GM19438 (cell line): Measurements from ENCODE around the gene GPR157.

Experiments
- ATAC-seq: cut with Tn5 transposase; IDR thresholded peaks from one replicate; pipeline ENCODE4 v1.9.1; 2021; ENCODE audit warnings: low read depth; ENCODE audit not compliant: unreplicated experiment

GPR157 gene

DNA sequence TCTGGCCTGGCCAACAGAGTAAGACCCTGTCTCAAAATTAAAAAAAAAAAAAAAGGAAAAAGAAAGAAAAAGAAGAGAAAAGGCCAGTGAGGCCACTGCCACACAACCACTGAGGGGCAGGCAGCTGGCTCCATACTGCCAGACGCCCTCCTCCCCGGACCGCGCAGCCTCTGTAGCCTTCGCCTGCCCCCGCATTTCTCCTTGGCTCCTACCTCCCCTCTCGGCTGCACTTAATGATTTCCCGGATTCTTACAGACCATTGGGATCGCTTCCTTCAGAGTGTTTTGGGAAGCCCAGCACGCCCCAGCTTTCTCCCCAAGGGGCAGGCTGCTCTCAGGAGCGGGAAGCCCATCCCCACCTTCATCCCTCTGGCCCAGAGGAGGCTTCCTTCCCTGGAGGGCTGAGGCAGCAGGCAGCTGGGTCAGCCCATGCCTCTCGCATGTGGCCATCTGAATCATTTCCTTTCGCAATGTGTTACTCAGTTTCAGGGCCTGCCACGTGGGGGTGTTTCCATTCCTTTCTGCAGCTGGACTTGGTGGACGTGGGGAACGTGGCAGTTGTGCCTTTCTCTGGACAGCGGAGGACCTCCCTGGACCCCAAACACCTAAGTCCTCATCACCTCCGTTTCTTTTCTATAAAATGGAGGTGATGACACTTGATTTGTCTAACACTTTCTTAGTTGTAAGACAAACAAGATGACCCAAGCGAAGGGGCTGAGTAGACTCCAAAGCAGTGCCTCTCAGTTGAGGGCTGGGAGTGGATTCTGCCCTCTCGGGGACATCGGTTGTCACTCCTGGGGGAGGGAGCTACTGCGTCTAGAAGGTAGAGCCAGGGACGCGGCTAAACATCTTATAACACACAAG, 61.7 kb downstream of the GPR157 start:
- ATAC-seq = no peak

DNA sequence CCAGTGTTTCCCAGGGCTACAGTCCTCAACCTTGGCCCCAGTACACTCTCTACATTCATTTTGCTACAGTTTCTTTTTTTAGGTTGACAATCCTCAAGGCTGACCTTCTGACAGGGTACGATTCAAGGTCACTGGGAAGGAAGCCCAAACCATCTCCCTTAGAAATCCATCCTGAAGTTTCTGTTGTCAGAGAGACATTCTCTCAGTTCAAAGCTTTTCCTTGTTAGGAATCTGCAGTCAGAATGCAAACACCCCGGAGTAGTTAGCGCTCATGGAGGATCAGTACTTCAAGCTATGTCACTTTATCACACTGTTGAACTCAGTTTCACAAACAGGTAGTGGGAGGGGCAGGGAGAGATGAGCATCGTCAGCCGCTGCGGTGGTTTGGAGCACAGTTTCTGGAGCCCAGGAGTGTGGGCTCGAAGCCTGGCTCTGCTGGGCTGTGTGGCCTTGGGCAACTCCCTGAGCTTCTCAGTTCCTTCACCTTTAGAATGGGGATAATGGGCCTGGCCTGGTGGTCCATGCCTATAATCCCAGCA, 63.6 kb downstream of the GPR157 start:
- no peak for ATAC-seq

DNA sequence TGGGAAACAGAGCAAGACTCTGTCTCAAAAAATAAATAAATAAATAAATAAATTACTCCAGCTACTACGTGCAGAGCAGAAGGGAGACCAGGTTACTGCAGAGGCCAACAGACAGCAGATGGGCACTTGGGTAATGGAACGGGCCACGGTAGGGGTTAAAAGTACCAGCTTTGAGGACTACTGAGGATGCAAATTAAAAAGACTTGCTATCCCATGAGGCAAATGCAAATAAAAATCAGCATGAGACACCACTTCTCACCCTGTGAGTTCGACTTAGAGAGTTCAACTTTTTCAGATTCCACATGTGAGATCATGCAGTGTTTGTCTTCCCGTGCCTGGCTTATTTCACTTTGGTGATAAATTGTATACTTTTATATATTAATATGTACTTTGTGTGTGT, 66.1 kb downstream of the GPR157 start:
- ATAC-seq = no peak

DNA sequence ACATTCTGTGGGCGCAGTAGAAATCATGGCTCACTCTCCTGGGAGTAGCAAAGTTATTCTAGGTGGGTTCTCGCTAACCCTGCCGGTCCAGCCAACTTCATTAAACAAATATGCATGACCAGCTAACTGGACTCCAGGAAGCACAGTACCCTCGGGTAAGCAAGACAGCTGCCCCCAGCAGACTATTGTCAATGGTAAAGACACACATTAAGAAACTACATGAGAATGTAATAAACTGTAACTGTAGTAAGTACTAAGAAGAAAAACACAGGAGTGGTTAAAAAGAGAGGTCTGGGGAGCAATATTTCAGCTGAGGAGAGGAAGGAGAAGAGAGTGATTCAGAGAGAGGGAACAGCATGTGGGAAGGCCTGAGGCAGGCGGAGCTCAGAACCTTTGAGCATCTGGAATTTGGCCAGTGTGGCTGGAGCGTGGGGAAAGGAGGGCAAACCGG, 66.9 kb downstream of the GPR157 start:
- ATAC-seq = no peak

DNA sequence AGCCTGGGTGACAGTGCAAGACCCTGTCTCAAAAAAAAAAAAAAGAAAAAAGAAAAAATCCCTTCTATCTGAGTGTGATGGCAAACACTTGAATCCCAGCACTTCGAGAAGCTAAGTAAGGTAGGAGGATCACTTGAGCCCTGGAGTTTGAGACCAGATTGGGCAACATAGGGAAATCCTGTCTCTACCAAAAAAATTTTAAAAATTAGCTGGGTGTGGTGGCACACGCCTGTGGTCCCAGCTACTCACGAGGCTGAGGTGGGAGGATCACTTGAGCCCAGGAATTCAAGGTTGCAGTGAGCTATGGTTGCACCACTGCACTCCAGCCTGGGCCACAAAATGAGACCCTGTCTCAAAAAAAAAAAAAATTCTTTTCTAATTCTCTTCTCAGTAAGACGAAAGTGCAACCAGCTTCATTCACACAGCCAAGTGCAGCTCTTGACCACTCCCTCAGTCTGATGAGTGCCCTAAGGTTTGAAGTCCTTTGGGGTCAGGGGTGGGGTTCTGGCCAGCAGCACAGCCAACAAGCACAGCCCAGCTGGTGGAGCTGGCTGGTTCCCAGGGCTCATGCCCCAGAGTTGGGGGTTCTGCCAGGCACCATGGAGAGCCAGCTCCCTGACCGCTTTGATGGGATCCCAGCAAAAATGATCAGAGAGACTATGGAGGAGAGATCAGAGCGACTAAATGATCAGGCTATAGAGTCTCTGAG, 67.5 kb downstream of the GPR157 start:
- no peak for ATAC-seq

DNA sequence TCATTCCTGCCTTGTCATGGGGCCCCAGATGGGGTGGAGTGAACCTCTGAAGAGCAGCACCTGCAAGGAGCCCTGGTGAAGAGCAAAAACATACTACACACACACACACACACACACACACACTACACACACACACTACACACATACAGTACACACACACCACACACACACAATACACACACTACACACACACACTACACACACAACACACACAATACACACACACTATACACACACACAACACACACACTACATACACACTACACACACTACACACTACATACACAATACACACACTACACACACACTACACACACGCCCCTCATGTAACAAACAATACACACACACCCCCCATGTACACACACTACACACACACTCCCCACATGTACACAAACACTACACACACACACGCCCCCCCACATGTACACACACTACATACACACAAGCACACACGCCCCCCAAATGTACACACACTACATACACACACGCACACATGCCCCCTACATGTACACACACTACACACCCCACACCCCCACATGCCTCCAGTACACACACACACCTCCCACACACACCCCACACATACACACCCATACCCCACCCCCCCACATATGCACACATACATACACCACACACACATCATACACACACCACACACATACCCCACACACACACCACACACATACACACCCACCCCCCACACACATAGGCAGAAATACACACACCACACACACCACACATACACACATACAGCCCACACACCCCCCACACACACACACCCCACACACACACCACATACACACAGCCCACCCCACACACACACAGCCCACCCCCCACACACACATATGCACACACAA, 68.8 kb downstream of the GPR157 start:
- ATAC-seq = no peak

DNA sequence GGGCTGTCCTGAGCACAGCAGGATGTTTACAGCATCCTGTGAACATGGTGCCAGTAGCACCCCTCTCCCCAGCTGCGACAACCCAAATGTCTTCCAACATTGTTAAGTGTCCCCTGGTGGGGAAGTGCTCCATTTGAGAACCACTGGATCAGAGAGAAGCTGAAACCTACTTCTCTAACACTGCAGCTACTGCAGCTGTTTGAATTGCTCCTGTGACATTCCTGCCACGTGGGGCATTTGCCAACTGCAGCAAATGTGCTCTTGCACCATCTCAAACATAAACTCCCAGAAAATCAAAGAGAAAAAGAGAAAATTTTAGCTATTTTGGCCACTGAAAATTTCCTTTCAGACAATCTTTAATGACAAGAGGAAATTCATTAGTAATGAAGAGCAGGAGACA, 70.4 kb downstream of the GPR157 start:
- no peak for ATAC-seq

DNA sequence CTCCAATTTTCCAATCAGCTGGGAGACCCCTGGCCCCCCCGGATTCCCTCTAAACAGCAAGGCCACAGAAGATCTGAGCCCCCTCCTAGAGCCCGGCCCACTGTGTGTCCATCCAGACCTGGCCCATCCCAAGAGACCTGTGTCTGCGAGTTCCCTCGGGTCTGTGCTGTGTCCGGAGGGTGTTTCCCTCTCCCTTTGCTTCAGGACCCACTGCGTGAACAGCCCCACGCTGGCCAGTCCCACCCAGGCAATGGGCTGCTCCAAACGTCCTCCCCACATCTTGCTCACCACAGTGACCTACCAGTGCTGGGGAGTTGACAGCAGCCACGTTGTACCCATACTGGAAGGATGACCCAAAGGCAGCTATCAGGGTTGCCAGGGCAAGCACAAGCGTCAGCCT, 71.1 kb downstream of the GPR157 start:
- no peak for ATAC-seq

DNA sequence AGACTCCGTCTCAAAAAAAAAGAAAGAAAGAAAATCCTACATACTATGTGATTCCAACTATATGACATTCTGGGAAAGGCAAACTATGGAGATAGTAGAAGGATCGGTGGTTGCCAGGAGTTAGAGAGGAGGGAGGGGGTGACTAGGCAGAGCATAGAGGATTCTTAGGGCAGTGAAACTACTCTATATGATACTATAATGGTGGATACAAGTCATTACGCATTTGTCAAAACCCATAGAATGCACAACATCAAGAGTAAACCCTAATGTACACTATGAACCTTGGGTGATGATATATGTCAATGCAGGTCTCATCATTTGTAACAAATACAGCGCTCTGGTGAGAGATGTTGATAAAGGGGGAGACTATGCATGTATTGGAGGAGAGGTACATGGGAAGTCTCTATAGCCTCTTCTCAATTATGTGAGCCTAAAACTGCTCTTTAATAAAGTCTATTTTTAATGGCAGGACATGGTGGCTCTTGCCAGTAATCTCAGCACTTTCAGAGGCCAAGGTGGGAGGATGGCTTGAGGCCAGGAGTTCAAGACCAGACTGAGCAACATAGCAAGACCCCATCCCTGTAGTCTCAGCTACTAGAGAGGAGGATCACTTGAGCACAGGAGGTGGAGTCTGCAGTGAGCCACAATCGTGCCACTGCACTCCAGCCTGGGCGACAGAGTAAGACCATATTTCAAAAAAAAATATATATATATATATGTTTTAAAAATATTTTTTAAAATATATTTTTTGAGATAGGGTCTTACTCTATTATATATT, 76.4 kb downstream of the GPR157 start:
- ATAC-seq = no peak

DNA sequence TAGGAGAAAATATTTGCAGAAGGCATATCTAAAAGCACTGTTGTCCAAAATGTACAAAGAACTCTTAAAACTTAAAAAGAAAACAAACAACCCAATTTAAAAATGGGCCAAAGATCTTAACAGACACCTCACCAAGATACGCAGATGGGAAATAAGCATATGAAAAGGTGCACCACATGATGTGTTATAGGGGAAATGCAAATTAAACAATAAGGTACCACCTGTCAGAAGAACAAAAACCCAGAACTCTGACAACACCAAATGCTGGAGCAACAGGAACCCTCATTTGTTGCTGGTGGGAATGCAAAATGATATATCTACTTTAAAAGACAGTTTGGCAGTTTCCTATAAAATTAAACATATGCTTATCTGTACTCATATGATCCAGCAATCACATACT, 77.5 kb downstream of the GPR157 start:
- no peak for ATAC-seq

DNA sequence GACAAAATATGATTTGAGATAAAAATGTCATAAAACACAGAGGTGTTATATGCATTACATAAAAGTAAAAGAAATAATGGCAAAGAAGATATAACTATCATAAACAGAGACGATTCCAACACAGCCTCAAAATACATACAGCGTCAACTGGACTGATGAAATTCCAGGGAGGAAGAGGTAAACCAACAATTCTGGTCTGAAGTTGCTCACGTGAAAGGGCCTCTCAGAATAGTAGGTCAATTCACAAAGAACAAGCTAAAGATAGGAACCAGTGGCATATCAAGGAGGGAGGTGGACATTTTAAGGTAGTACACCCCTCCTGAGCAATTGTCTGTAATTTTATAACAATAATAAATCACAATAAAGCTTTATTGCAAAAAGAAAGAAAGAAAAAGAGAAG, 78.1 kb downstream of the GPR157 start:
- no peak for ATAC-seq
